ENCODE results near the gene GAREM1.
A peak's percentile ranks its signal among the peaks of the same experiment; 100 is the strongest.

GAREM1 gene

DNA sequence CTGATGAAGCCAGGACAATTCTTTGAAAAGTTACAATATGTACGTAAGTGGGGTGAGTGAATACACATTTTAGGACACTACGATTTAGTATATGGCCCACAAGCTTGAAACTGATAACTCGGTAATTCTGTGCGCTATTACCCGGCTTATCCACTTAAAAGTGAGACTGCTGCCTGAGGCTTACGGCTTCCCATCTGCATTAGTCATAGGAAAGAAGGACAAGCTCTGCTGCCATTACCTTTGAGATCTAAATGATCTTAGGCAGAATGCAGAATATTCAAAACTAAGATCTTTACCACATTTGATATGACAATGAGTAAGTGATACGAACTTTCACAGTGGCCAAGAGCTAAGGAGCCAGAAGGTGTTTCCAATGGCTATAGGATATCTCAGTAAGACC lies 133.3 kb downstream of the GAREM1 start:
- DNase-seq (ENCODE audit: low read depth), result no peak
- no peak overlapping the region for H3K4me3 ChIP-seq (ENCODE audit: low read depth, low read length)
- TF ChIP-seq POLR2A (IDR thresholded peaks at IDR 0.05; ENCODE audit: extremely low read depth, insufficient read length) (no peak), MYC (IDR thresholded peaks at IDR 0.05; ENCODE audit: low read depth, low read length) (no peak), CTCF (IDR thresholded peaks at IDR 0.05; ENCODE audit: low read depth, low read length) (no peak)
- TF ChIP-seq, protein P1, sequence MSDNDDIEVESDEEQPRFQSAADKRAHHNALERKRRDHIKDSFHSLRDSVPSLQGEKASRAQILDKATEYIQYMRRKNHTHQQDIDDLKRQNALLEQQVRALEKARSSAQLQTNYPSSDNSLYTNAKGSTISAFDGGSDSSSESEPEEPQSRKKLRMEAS (IDR thresholded peaks at IDR 0.05; ENCODE audit: low read depth, low read length), result no peak

GRCh38 chr18:32335228-32335627 lies 135.5 kb downstream of the GAREM1 start:
- H3K4me3 ChIP-seq (ENCODE audit: low read depth, low read length), result no peak overlapping the region
- TF ChIP-seq POLR2A (IDR thresholded peaks at IDR 0.05; ENCODE audit: extremely low read depth, insufficient read length), result no peak
- TF ChIP-seq CTCF (IDR thresholded peaks at IDR 0.05; ENCODE audit: low read depth, low read length), result no peak
- TF ChIP-seq, protein P1 (IDR thresholded peaks at IDR 0.05; ENCODE audit: low read depth, low read length), result no peak
- no peak for TF ChIP-seq MYC (IDR thresholded peaks at IDR 0.05; ENCODE audit: low read depth, low read length)
- DNase-seq (ENCODE audit: low read depth), result no peak

DNA sequence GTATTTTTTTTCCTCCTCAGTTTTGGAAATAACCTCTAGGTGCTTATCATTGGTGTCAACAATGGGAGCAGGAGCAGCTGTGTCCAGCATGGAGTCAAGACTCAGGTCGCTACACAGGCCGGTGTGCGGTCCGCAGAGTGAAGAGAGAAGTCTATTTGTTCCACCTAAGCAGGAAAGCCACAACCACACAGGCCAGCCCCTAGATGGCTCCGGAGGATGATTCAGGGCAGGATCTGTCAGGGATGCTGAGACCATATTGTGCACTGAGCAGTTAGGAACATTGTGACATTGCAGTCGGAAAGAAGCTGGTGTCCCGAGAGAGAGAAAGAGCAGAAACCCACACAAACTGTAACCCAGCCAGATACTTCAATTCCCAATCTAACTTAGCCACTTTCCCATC lies 136.9 kb downstream of the GAREM1 start:
- TF ChIP-seq MYC (IDR thresholded peaks at IDR 0.05; ENCODE audit: low read depth, low read length) (no peak), POLR2A (IDR thresholded peaks at IDR 0.05; ENCODE audit: extremely low read depth, insufficient read length) (no peak), CTCF (IDR thresholded peaks at IDR 0.05; ENCODE audit: low read depth, low read length) (no peak)
- TF ChIP-seq, protein P1 (IDR thresholded peaks at IDR 0.05; ENCODE audit: low read depth, low read length), result no peak
- peak; percentile 1 for DNase-seq (ENCODE audit: low read depth)
- H3K4me3 ChIP-seq (ENCODE audit: low read depth, low read length), result no peak overlapping the region

- TF ChIP-seq MYC (IDR thresholded peaks at IDR 0.05; ENCODE audit: low read depth, low read length) (no peak), CTCF (IDR thresholded peaks at IDR 0.05; ENCODE audit: low read depth, low read length) (no peak), POLR2A (IDR thresholded peaks at IDR 0.05; ENCODE audit: extremely low read depth, insufficient read length) (no peak)
- TF ChIP-seq, protein P1 (IDR thresholded peaks at IDR 0.05; ENCODE audit: low read depth, low read length), result no peak
- no peak for DNase-seq (ENCODE audit: low read depth)
- no peak overlapping the region for H3K4me3 ChIP-seq (ENCODE audit: low read depth, low read length)
Measured at GRCh38 chr18:32332708-32333107, 138.0 kb downstream of the GAREM1 start.

DNA sequence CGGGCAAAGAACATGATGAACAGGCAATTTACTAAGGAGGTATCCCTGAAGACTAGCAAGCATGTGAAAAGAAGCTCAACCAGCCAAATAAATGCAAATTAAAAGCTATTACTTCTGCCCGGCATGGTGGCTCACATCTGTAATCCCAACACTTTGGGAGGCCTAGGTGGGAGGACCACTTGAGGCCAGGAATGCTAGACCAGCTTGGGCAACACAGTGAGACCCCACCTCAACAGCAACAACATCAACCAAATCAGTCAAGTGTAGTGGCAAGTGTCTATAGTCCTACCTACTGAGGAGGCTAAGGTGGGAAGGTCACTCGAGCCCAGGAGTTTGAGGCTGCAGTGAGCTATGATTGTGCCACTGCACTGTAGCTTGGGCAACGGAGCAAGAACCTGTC lies 141.7 kb downstream of the GAREM1 start:
- TF ChIP-seq MYC (IDR thresholded peaks at IDR 0.05; ENCODE audit: low read depth, low read length) (no peak), POLR2A (IDR thresholded peaks at IDR 0.05; ENCODE audit: extremely low read depth, insufficient read length) (no peak), CTCF (IDR thresholded peaks at IDR 0.05; ENCODE audit: low read depth, low read length) (no peak)
- TF ChIP-seq, protein P1 (IDR thresholded peaks at IDR 0.05; ENCODE audit: low read depth, low read length), result no peak
- DNase-seq (ENCODE audit: low read depth), result no peak
- H3K4me3 ChIP-seq (ENCODE audit: low read depth, low read length), result no peak overlapping the region

GRCh38 chr18:32328379-32328778 lies 142.3 kb downstream of the GAREM1 start:
- DNase-seq (ENCODE audit: low read depth), result no peak
- H3K4me3 ChIP-seq (ENCODE audit: low read depth, low read length), result no peak overlapping the region
- TF ChIP-seq POLR2A (IDR thresholded peaks at IDR 0.05; ENCODE audit: extremely low read depth, insufficient read length) (no peak), MYC (IDR thresholded peaks at IDR 0.05; ENCODE audit: low read depth, low read length) (no peak), CTCF (IDR thresholded peaks at IDR 0.05; ENCODE audit: low read depth, low read length) (no peak)
- TF ChIP-seq, protein P1 (IDR thresholded peaks at IDR 0.05; ENCODE audit: low read depth, low read length), result no peak

Data from NB4 (cell line).